ENCODE measurements around the gene FGF10.

FGF10 gene

DNA sequence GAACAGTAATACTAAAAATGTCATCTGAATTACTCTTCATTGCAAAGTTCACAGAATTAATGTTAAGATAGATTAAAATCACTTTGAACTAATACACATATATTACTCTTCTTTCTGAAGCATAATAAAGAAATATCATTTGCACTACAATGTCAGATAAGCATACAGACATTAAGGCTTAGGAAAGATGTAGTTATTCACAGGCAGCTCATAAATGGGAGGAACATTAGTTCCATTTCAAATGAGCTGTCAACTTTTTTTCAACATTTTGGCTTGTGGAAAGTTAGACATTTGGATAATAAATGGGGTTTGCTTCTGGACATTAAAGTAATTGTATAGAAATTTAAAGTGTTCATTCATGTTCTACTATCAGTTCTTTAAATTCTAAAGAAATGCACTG is 6.3 kb downstream of the FGF10 start:
- ATAC-seq (ENCODE audit: insufficient read depth, low read depth) (no peak), DNase-seq (no peak)
- Histone ChIP-seq H3K9me3 (ENCODE audit: insufficient read depth, low read length, severe bottlenecking) (no peaks in the 10 kb centered on the region), H3K9ac (ENCODE audit: low read depth, low read length) (no peak overlapping the region), H3K4me3 (ENCODE audit: low read depth in 1 of 2, low read length in 2 of 2) (no peak overlapping the region), H3K27ac (ENCODE audit: low read length) (no peak overlapping the region), H2AFZ (ENCODE audit: low read depth, low read length) (no peak overlapping the region), H3K79me2 (ENCODE audit: insufficient read depth, low read length) (no peaks in the 10 kb centered on the region), H4K20me1 (ENCODE audit: insufficient read depth, low read length) (no peaks in the 10 kb centered on the region), H3K4me2 (ENCODE audit: insufficient read depth, low read length) (no peak overlapping the region), H3K4me1 (ENCODE audit: insufficient read depth, low read length) (no peaks in the 10 kb centered on the region), H3K27me3 (ENCODE audit: insufficient read depth, low read length, poor library complexity) (no peaks in the 10 kb centered on the region), H3K36me3 (ENCODE audit: insufficient read depth, low read length) (no peaks in the 10 kb centered on the region)
- TF ChIP-seq CTCF (IDR thresholded peaks at IDR 0.05; ENCODE audit: borderline replicate concordance, extremely low read depth, low read length, poor library complexity, severe bottlenecking): no peak
- TF ChIP-seq EZH2 (IDR thresholded peaks at IDR 0.05; ENCODE audit: borderline replicate concordance, low read depth, low read length, severe bottlenecking): no peak

GRCh38 chr5:44377057-44377456 is 12.2 kb downstream of the FGF10 start:
- Histone ChIP-seq H3K9ac (ENCODE audit: low read depth, low read length) (no peak overlapping the region), H3K4me3 (ENCODE audit: low read depth in 1 of 2, low read length in 2 of 2) (no peak overlapping the region), H3K4me1 (ENCODE audit: insufficient read depth, low read length) (no peaks in the 10 kb centered on the region), H2AFZ (ENCODE audit: low read depth, low read length) (no peak overlapping the region), H3K79me2 (ENCODE audit: insufficient read depth, low read length) (no peaks in the 10 kb centered on the region), H3K27me3 (ENCODE audit: insufficient read depth, low read length, poor library complexity) (no peaks in the 10 kb centered on the region), H4K20me1 (ENCODE audit: insufficient read depth, low read length) (no peaks in the 10 kb centered on the region), H3K36me3 (ENCODE audit: insufficient read depth, low read length) (no peaks in the 10 kb centered on the region), H3K4me2 (ENCODE audit: insufficient read depth, low read length) (no peak overlapping the region), H3K9me3 (ENCODE audit: insufficient read depth, low read length, severe bottlenecking) (no peaks in the 10 kb centered on the region), H3K27ac (ENCODE audit: low read length) (no peak overlapping the region)
- no peak for ATAC-seq (ENCODE audit: insufficient read depth, low read depth)
- no peak for TF ChIP-seq EZH2 (IDR thresholded peaks at IDR 0.05; ENCODE audit: borderline replicate concordance, low read depth, low read length, severe bottlenecking)
- no peak for TF ChIP-seq CTCF (IDR thresholded peaks at IDR 0.05; ENCODE audit: borderline replicate concordance, extremely low read depth, low read length, poor library complexity, severe bottlenecking)
- no peak for DNase-seq

- H3K36me3 ChIP-seq (ENCODE audit: insufficient read depth, low read length): no peaks in the 10 kb centered on the region
- no peak overlapping the region for H3K4me3 ChIP-seq (ENCODE audit: low read depth in 1 of 2, low read length in 2 of 2)
- H3K9me3 ChIP-seq (ENCODE audit: insufficient read depth, low read length, severe bottlenecking): no peaks in the 10 kb centered on the region
- no peak overlapping the region for H3K4me2 ChIP-seq (ENCODE audit: insufficient read depth, low read length)
- ATAC-seq (ENCODE audit: insufficient read depth, low read depth) (no peak), DNase-seq (no peak)
- no peaks in the 10 kb centered on the region for H3K27me3 ChIP-seq (ENCODE audit: insufficient read depth, low read length, poor library complexity)
- TF ChIP-seq CTCF (IDR thresholded peaks at IDR 0.05; ENCODE audit: borderline replicate concordance, extremely low read depth, low read length, poor library complexity, severe bottlenecking) (no peak), EZH2 (IDR thresholded peaks at IDR 0.05; ENCODE audit: borderline replicate concordance, low read depth, low read length, severe bottlenecking) (no peak)
- no peak overlapping the region for H2AFZ ChIP-seq (ENCODE audit: low read depth, low read length)
- no peaks in the 10 kb centered on the region for H3K4me1 ChIP-seq (ENCODE audit: insufficient read depth, low read length)
- no peak overlapping the region for H3K27ac ChIP-seq (ENCODE audit: low read length)
- no peaks in the 10 kb centered on the region for H4K20me1 ChIP-seq (ENCODE audit: insufficient read depth, low read length)
- no peak overlapping the region for H3K9ac ChIP-seq (ENCODE audit: low read depth, low read length)
- no peaks in the 10 kb centered on the region for H3K79me2 ChIP-seq (ENCODE audit: insufficient read depth, low read length)
Measured at GRCh38 chr5:44372028-44372427, 17.2 kb downstream of the FGF10 start.

GRCh38 chr5:44367203-44367602 is 22.0 kb downstream of the FGF10 start:
- Histone ChIP-seq H3K79me2 (ENCODE audit: insufficient read depth, low read length) (no peaks in the 10 kb centered on the region), H3K4me1 (ENCODE audit: insufficient read depth, low read length) (no peaks in the 10 kb centered on the region), H3K9me3 (ENCODE audit: insufficient read depth, low read length, severe bottlenecking) (no peaks in the 10 kb centered on the region), H3K27ac (ENCODE audit: low read length) (no peak overlapping the region), H3K27me3 (ENCODE audit: insufficient read depth, low read length, poor library complexity) (no peaks in the 10 kb centered on the region), H3K4me2 (ENCODE audit: insufficient read depth, low read length) (no peak overlapping the region), H2AFZ (ENCODE audit: low read depth, low read length) (no peak overlapping the region), H3K4me3 (ENCODE audit: low read depth in 1 of 2, low read length in 2 of 2) (no peak overlapping the region), H3K36me3 (ENCODE audit: insufficient read depth, low read length) (no peaks in the 10 kb centered on the region), H3K9ac (ENCODE audit: low read depth, low read length) (no peak overlapping the region), H4K20me1 (ENCODE audit: insufficient read depth, low read length) (no peaks in the 10 kb centered on the region)
- TF ChIP-seq CTCF (IDR thresholded peaks at IDR 0.05; ENCODE audit: borderline replicate concordance, extremely low read depth, low read length, poor library complexity, severe bottlenecking): no peak
- no peak for TF ChIP-seq EZH2 (IDR thresholded peaks at IDR 0.05; ENCODE audit: borderline replicate concordance, low read depth, low read length, severe bottlenecking)
- DNase-seq (no peak), ATAC-seq (ENCODE audit: insufficient read depth, low read depth) (no peak)

All from DND-41 (cell line).